Measurements from ENCODE around the gene KIF14.

- TF ChIP-seq POLR2A (IDR thresholded peaks at IDR 0.05) = no peak
- TF ChIP-seq CTCF (IDR thresholded peaks at IDR 0.05) = no peak
Observed at GRCh38 chr1:200668514-200669313, 48.2 kb upstream of the KIF14 start.
